ENCODE measurements around the gene FAM107B.
A peak's percentile ranks its signal among the peaks of the same experiment; 100 is the strongest.

Gene FAM107B

DNA sequence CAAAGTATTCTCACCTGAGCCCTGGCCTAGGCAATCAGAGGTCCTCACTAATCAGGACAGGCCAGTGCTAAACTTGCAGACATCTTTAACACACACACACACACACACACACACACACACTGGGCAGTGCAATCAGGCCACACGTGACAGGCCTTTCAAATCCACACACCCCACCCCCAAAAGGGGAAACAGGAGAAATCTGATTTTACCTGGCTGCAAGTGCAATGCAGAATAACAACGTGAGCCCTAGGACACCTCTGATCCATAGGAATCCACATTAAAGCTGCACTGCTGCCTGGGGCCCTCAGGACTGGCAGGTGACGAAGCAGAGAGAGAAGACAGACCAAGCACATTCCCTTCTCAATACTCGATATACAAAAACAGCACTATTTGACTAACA is 218.9 kb downstream of the FAM107B start:
- no peak for DNase-seq (ENCODE audit: low read depth)
- H3K4me3 ChIP-seq (ENCODE audit: low read depth, low read length): no peak overlapping the region
- TF ChIP-seq, protein P1, sequence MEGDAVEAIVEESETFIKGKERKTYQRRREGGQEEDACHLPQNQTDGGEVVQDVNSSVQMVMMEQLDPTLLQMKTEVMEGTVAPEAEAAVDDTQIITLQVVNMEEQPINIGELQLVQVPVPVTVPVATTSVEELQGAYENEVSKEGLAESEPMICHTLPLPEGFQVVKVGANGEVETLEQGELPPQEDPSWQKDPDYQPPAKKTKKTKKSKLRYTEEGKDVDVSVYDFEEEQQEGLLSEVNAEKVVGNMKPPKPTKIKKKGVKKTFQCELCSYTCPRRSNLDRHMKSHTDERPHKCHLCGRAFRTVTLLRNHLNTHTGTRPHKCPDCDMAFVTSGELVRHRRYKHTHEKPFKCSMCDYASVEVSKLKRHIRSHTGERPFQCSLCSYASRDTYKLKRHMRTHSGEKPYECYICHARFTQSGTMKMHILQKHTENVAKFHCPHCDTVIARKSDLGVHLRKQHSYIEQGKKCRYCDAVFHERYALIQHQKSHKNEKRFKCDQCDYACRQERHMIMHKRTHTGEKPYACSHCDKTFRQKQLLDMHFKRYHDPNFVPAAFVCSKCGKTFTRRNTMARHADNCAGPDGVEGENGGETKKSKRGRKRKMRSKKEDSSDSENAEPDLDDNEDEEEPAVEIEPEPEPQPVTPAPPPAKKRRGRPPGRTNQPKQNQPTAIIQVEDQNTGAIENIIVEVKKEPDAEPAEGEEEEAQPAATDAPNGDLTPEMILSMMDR (conservative IDR thresholded peaks at IDR 0.05; ENCODE audit: low read depth, low read length): no peak

DNA sequence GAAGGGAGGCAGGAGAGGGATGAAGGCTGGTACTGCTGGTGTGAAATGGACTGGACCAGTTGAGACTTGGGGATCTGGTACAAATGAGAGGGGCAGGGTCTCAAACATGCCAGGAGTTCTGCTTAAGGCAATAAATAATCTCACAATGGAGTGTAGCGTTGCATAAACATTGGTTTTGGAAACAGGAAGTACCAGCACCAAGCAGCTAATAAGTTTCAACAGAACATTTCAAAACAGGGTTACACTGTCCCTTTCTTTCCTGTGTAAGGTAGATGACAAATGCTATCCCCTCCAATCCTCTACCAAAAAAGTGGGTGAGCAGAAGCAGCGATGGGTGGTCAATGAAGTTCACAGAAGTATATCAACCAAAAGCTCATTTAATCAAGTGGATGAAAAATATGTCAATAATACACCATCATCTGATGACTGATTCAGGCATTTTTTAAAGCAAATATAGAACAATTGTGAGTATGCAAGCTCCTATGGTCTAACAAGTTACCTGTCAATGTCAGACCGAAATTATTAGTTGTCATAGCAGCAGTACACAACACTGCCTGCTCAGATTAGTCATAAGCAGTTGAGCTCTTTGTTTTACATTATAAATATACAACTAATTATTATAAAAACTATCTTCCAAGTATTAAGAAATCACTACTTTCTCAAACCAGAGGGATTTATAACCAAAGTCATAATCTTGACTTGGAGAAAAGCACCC is 220.0 kb downstream of the FAM107B start:
- peak; percentile 47 for DNase-seq (ENCODE audit: low read depth)
- TF ChIP-seq, protein P1 (conservative IDR thresholded peaks at IDR 0.05; ENCODE audit: low read depth, low read length): no peak
- H3K4me3 ChIP-seq (ENCODE audit: low read depth, low read length): no peak overlapping the region

DNA sequence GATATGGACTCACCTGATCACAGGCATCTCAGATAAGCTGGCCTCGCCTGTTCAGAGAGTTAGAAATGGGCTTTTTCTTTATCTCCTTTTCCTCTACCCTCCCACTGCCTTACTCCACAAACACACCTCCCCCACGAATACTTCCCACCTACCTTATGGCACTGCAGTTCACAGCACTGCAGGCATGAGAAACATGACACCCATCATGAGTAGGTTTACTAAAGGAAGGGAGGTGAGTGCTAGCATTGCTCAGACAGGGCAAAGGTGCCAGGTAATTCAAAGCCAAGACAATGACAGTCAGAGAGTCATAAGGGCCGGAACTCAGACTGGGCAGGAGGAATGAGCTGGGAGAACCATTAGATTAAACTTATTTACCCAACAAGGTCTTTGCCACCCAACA is 220.6 kb downstream of the FAM107B start:
- H3K4me3 ChIP-seq (ENCODE audit: low read depth, low read length): no peak overlapping the region
- no peak for DNase-seq (ENCODE audit: low read depth)
- TF ChIP-seq, protein P1 (conservative IDR thresholded peaks at IDR 0.05; ENCODE audit: low read depth, low read length): no peak

DNA sequence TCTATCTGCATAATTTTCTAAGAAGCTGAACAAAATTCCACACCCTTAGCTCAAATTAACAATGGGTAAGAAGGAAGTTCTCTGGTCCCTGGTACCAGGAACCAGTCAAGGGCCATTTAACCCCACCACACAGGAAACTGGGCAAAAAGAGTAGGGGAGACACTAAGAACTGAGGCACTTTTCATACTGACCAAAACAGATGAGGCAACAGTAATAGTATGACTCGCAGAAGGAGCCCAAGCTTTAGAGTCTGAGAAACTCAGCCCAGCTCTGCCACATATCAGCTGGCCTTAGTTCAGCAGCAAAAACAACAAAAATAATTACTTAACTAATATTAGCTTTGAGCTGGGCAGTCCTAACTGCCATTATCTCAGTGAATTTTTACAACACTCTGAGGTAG is 221.2 kb downstream of the FAM107B start:
- TF ChIP-seq, protein P1 (conservative IDR thresholded peaks at IDR 0.05; ENCODE audit: low read depth, low read length): no peak
- H3K4me3 ChIP-seq (ENCODE audit: low read depth, low read length): no peak overlapping the region
- DNase-seq (ENCODE audit: low read depth): peak; percentile 70

DNA sequence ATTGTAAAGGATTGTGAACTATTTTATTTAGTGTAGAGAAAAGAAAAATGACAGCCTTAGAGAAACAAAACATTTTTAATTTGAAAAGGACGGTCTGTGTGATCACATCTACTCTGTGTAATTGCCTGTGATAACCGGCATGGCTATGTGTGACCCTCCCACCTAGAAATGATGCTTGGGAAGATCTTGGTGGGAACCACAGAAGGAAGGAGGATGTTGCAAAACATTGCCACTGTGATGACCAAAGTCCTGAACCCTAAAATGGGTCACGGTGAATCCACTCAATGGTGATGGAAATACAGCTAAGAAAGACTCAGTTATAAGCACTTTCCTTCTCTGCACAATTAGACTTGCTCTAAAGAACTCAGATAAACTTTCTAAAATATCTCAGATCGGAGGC is 222.7 kb downstream of the FAM107B start:
- no peak for DNase-seq (ENCODE audit: low read depth)
- no peak overlapping the region for H3K4me3 ChIP-seq (ENCODE audit: low read depth, low read length)
- TF ChIP-seq, protein P1 (conservative IDR thresholded peaks at IDR 0.05; ENCODE audit: low read depth, low read length): no peak

DNA sequence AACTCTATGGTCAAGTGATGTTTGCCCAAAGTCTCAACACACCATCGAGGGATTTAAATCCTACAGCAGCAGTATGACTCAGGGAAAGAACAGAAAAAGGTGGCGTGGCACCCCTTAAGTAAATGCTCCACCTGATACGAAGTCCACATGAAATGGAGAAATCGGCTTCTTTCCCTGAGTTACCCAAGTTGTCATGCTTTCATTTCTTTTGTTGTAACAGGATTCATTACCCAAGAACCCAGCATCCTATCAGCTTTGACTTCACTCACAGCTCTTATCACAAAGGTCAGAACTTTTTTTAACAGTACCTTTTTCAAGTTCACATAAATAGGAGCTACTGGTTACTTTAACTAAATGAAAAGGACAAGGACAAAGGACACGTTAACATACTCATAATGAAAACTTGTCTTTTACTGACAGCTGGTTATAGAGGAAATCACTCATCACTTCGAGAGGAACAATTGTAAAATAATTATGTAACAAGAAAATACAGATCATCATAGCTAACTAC is 224.2 kb downstream of the FAM107B start:
- DNase-seq (ENCODE audit: low read depth): no peak

More for the DNA sequence above, 224.2 kb downstream of the FAM107B start:
- TF ChIP-seq, protein P1 (conservative IDR thresholded peaks at IDR 0.05; ENCODE audit: low read depth, low read length): no peak
- H3K4me3 ChIP-seq (ENCODE audit: low read depth, low read length): no peak overlapping the region

All from choroid plexus epithelial cell (primary cell).